Mucosa of descending colon (tissue), 3 donors: ENCODE results near the gene ERVW-1. TPM values are rescaled to one million over a fixed set of nuclear protein-coding genes. Genes with fewer than 3 reads are reported as not detected.

ENCODE experiments used
- ATAC-seq: fragments of 200-7000 bp; cut with Tn5 transposase; one replicate; pipeline ENCODE4 v1.9.1; 2020; ENCODE audit warnings: mild to moderate bottlenecking, moderate library complexity
- DNase-seq, 3 donors: peaks; one replicate each; pipeline ENCODE4 v3.0.0-alpha.2; 2020
- H3K36me3 ChIP-seq: fragments of 200-600 bp; one replicate; pipeline ENCODE4 v1.8.0; 2021; ENCODE audit warnings: low read depth, mild to moderate bottlenecking
- H3K4me1 ChIP-seq: fragments of 200-600 bp; one replicate; pipeline ENCODE4 v1.8.0; 2021; ENCODE audit warnings: low read depth, mild to moderate bottlenecking
- H3K4me3 ChIP-seq: fragments of 200-600 bp; one replicate; pipeline ENCODE4 v1.8.0; 2021; ENCODE audit warnings: mild to moderate bottlenecking
- H3K9me3 ChIP-seq: fragments of 200-600 bp; one replicate; pipeline ENCODE4 v1.8.0; 2021; ENCODE audit warnings: mild to moderate bottlenecking
- CTCF ChIP-seq: fragments of 200-600 bp; IDR thresholded peaks from one replicate; pipeline ENCODE4 v1.8.0; 2022; ENCODE audit warnings: antibody characterized with exemption, mild to moderate bottlenecking
- intact Hi-C, 2 donors: fragments of 100-400 bp; cut with DNase I in 1 of 2; cut with micrococcal nuclease in 1 of 2; formaldehyde crosslinking; loops; one replicate each; pipeline versions ENCODE4 v1.11.0 to v1.11.1; 2022; cut with DNase I, micrococcal nuclease
- total RNA-seq, 3 donors: library from RNA; stranded (reverse); fragmentation: NEBNext Ultra II Directional in 2 of 3; extraction: Animal tissue kit (Norgen Biotek cat#: 25700) in 2 of 3; gene quantifications; one replicate each; pipeline versions ENCODE4 v1.2.1 to v1.2.4, GENCODE V29; 2021 to 2023
- donor health status: DM: no; HTN: no; CAD: no; lungs with moderate emphysema.
- donor health status: DM: no; HTN: no; CAD: no.
- donor health status: DM: no; HTN: yes; CAD: no.

ERVW-1 gene
- total RNA-seq, 3 donors from 2014 or later: not detected

GRCh38 chr7:92425311-92425947 lies 52.3 kb downstream of the ERVW-1 start:
- no peaks in the 10 kb centered on the region for H3K36me3 ChIP-seq
- peaks cover 4% of the 10 kb centered on the region for H3K4me1 ChIP-seq
- no peak overlapping the region for H3K4me3 ChIP-seq
- DNase-seq (peak in 2 of 3 donors; percentile 45 to 54), ATAC-seq (peak; percentile 43)
- H3K9me3 ChIP-seq: no peaks in the 10 kb centered on the region
- no peak for TF ChIP-seq CTCF
- intact Hi-C loops: no loop called here

- Histone ChIP-seq H3K4me1 (peaks cover 4% of the 10 kb centered on the region), H3K4me3 (no peak overlapping the region), H3K9me3 (no peaks in the 10 kb centered on the region), H3K36me3 (no peaks in the 10 kb centered on the region)
- DNase-seq (no peak), ATAC-seq (no peak)
- no peak for TF ChIP-seq CTCF
- intact Hi-C loops: no loop called here
Observed at GRCh38 chr7:92423710-92424131, 54.0 kb downstream of the ERVW-1 start.

DNA sequence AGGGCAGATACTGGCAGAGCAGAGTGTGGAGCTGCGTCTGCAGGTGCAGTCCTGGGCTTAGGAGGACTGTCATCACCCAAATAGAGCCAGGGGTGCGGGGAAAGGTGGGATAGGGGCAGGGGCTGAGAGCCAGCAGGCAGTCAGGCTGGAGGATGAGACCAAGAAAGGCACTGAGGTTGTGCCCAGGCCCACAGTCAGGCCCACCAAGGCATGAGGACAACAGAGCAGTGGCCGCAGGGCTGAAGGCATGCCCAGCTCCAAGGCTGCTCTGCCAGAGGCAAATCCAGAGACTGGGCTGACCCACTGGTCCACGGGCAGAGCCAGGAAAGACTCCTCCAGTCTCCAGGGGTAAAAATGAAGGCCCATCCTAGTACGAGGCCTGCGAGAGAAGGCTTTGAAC lies 54.8 kb downstream of the ERVW-1 start:
- no peak overlapping the region for H3K4me3 ChIP-seq
- H3K4me1 ChIP-seq: peaks cover 4% of the 10 kb centered on the region
- no peak for TF ChIP-seq CTCF
- intact Hi-C loops: no loop called here
- DNase-seq: no peak
- no peak for ATAC-seq
- no peaks in the 10 kb centered on the region for H3K36me3 ChIP-seq
- no peaks in the 10 kb centered on the region for H3K9me3 ChIP-seq

GRCh38 chr7:92421676-92422435 lies 55.9 kb downstream of the ERVW-1 start:
- intact Hi-C loops: no loop called here
- ATAC-seq (peak; percentile 58), DNase-seq (peak in 1 of 3 donors; percentile 34)
- no peaks in the 10 kb centered on the region for H3K9me3 ChIP-seq
- no peak overlapping the region for H3K4me3 ChIP-seq
- peaks cover 4% of the 10 kb centered on the region for H3K4me1 ChIP-seq
- H3K36me3 ChIP-seq: no peaks in the 10 kb centered on the region
- no peak for TF ChIP-seq CTCF

Other genes starting within 250 kb of the ERVW-1 start
- gene KRIT1, start 232.0 kb downstream of the ERVW-1 start, total RNA-seq: 10 to 100 TPM; 34.9 to 45.9 (median 37.9) TPM
- 10 to 100 TPM; 34.7 to 74.8 (median 40.9) TPM for gene ANKIB1, start 232.0 kb downstream of the ERVW-1 start, total RNA-seq
- 10 to 100 TPM; 30.1 to 40.5 (median 37.9) TPM for gene GATAD1, start 30.5 kb downstream of the ERVW-1 start, total RNA-seq
- 10 to 100 TPM; 17.4 to 21.5 (median 20.4) TPM for gene PEX1, start 50.6 kb upstream of the ERVW-1 start, total RNA-seq
- gene RBM48, start 50.8 kb upstream of the ERVW-1 start, total RNA-seq: 10 to 100 TPM in 2 of 3 donors, 1 to 10 TPM in 1; 8.7 to 12.9 (median 12.3) TPM
- 10 to 100 TPM; 17.3 to 25.7 (median 21.9) TPM for gene FAM133B, start 112.4 kb upstream of the ERVW-1 start, total RNA-seq